Skeletal muscle satellite cell (primary cell): ENCODE data around the gene C1orf210.

Experiments used
- H3K27me3 ChIP-seq: 2 replicates; pipeline ENCODE4 v1.7.0; 2013; ENCODE audit warnings: low read length; ENCODE audit not compliant: control insufficient read depth, insufficient read depth
- H3K36me3 ChIP-seq: 2 replicates; pipeline ENCODE4 v1.7.0; 2013; ENCODE audit warnings: mild to moderate bottlenecking, control low read depth, low read length; ENCODE audit not compliant: insufficient read depth
- H3K4me1 ChIP-seq: 2 replicates; pipeline ENCODE4 v1.7.0; 2013; ENCODE audit warnings: low read length; ENCODE audit not compliant: control insufficient read depth, insufficient read depth
- H3K4me2 ChIP-seq: 2 replicates; pipeline ENCODE4 v1.7.0; 2013; ENCODE audit warnings: mild to moderate bottlenecking, low read length
- H3K4me3 ChIP-seq: 2 replicates; pipeline ENCODE4 v1.7.0; 2013; ENCODE audit warnings: low read length
- H3K9ac ChIP-seq: 2 replicates; pipeline ENCODE4 v1.7.0; 2013; ENCODE audit warnings: mild to moderate bottlenecking, low read depth, low read length, moderate library complexity
- H3K9me3 ChIP-seq: replicated peaks from 2 replicates; pipeline ENCODE4 v1.7.0; 2013; ENCODE audit warnings: mild to moderate bottlenecking, control low read depth, low read length

The C1orf210 gene

GRCh38 chr1:43288058-43288784 is 2.8 kb upstream of the C1orf210 start:
- Histone ChIP-seq H3K9me3 (no peaks in the 10 kb centered on the region), H3K4me1 (no peaks in the 10 kb centered on the region), H3K9ac (no peak overlapping the region), H3K27me3 (peaks cover 45% of the 10 kb centered on the region), H3K36me3 (no peaks in the 10 kb centered on the region), H3K4me3 (no peak overlapping the region), H3K4me2 (no peak overlapping the region)

DNA sequence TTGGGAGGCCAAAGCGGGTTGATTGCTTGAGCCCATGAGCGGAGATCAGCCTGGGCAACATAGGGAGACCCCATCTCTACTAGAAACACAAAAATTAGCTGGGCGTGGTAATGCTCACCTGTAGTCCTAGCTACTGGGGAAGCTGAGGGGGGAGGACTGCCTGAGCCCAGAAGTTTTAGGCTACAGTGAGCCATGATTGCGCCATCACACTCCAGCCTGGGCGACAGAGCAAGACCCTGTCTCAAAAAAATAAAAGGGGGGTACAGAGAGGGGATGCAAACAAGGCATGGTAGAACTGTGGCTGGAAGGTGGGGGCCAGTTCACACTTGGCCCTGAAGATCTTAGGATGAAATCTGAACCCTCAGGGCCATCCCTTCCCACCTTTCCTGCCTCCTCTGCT is 1.2 kb upstream of the C1orf210 start:
- peaks cover 45% of the 10 kb centered on the region for H3K27me3 ChIP-seq
- H3K4me1 ChIP-seq: no peaks in the 10 kb centered on the region
- H3K4me2 ChIP-seq: no peak overlapping the region
- no peaks in the 10 kb centered on the region for H3K9me3 ChIP-seq
- H3K4me3 ChIP-seq: no peak overlapping the region
- no peaks in the 10 kb centered on the region for H3K36me3 ChIP-seq
- H3K9ac ChIP-seq: no peak overlapping the region

- Histone ChIP-seq H3K9ac (no peak overlapping the region), H3K4me1 (no peaks in the 10 kb centered on the region), H3K9me3 (no peaks in the 10 kb centered on the region), H3K36me3 (no peaks in the 10 kb centered on the region), H3K4me2 (no peak overlapping the region), H3K4me3 (no peak overlapping the region), H3K27me3 (peaks cover 45% of the 10 kb centered on the region)
Measured at GRCh38 chr1:43286115-43286514, 734 bp upstream of the C1orf210 start.

- Histone ChIP-seq H3K9ac (no peak overlapping the region), H3K4me3 (no peak overlapping the region), H3K4me2 (no peak overlapping the region), H3K4me1 (no peaks in the 10 kb centered on the region), H3K9me3 (no peaks in the 10 kb centered on the region), H3K27me3 (peaks cover 50% of the 10 kb centered on the region), H3K36me3 (no peaks in the 10 kb centered on the region)
Measured at GRCh38 chr1:43284546-43285110, 753 bp downstream of the C1orf210 start.

DNA sequence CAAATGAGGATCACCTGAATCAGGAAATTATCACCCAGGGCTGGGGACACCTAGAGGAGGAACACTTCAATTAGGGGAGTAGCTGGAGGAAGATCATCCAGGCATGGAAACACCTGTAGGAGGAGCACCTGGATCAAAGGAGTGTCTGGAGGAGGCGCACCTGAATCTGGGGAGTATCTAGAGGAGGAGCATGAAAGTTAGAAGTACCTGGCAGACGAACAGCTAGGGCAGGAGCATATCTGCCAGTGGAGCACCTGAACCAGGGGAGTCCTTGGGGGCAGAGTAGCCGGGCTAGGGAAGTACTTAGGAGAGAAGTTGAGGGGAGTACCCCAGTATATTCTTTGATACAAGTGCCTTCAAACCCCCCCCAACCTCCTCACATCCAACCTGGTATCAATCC is 1.3 kb downstream of the C1orf210 start:
- Histone ChIP-seq H3K4me1 (no peaks in the 10 kb centered on the region), H3K9ac (no peak overlapping the region), H3K9me3 (no peaks in the 10 kb centered on the region), H3K36me3 (no peaks in the 10 kb centered on the region), H3K4me3 (no peak overlapping the region), H3K27me3 (peaks cover 47% of the 10 kb centered on the region), H3K4me2 (no peak overlapping the region)

DNA sequence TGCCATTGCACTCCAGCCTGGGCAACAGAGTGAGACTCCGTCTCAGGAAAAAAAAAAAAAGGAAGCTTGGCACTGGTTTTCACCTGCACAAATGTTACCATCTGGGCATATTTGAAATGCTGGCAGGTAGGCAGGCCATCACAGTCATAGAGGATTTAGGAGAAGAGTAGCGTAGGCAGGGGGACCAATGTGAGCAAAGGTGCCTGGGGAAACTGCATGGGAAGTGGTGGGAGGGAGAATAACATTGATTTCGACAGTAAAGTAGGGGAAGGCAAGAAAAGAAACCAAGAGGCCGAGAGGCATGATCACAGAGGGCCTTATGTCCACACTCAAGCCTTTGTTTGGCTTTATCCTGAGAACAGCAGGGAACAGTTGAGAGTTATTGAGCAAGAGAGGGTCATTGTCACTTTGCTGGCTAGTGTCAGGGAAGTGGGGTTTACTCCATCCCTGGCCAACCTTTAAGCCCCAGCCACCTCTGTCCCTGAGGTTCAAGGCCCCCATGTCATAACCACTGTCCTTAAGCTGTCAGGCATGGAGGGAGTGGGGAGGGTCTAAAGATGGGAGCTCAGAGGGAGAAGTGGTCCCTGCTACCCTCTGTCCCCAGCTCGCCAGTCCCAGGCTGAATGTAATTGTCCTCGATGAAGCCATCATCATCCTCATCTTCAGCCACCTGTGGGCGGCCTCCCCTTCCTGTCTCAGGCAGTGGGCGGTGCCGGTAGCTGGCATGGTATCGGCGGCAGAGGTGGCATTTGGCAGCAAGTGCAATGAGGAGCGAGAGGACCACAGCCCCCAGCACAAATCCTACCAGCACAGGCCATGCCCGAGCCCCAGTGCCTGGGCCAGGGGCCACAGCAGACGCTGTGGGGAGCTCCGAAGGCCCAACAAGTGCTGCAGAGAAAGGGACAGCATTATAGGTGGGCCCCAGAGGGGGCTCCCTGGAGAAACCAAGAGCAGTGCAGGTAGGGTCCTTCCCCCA is 2.9 kb downstream of the C1orf210 start:
- H3K4me3 ChIP-seq: no peak overlapping the region
- no peaks in the 10 kb centered on the region for H3K36me3 ChIP-seq
- H3K4me2 ChIP-seq: no peak overlapping the region
- H3K27me3 ChIP-seq: peaks cover 35% of the 10 kb centered on the region
- no peaks in the 10 kb centered on the region for H3K9me3 ChIP-seq
- H3K9ac ChIP-seq: no peak overlapping the region
- H3K4me1 ChIP-seq: no peaks in the 10 kb centered on the region

DNA sequence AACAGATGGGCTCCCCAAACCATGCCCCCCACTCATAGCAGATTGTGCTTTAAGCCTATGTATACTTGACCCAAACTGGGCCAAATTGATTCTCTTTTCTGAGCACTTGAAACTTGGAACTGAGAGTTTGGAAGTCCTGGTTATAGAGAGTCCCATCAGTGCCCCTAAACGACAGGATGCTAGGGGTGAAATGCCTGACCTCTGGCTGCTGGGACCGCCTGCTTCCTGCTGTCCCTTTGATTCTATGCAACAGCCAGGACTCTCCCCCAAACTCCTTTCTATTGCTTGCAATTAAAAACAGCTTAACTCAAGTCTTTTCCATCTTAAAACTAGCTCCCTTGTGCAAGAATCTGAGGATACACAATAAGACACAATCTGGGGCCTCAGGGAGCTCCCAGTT is 4.7 kb downstream of the C1orf210 start:
- Histone ChIP-seq H3K9ac (no peak overlapping the region), H3K27me3 (peaks cover 30% of the 10 kb centered on the region), H3K4me2 (no peak overlapping the region), H3K9me3 (no peaks in the 10 kb centered on the region), H3K4me3 (no peak overlapping the region), H3K36me3 (no peaks in the 10 kb centered on the region), H3K4me1 (no peaks in the 10 kb centered on the region)

GRCh38 chr1:43279666-43280065 is 5.7 kb downstream of the C1orf210 start:
- Histone ChIP-seq H3K27me3 (peaks cover 27% of the 10 kb centered on the region), H3K4me3 (no peak overlapping the region), H3K36me3 (no peaks in the 10 kb centered on the region), H3K4me2 (no peak overlapping the region), H3K9ac (no peak overlapping the region), H3K9me3 (no peaks in the 10 kb centered on the region), H3K4me1 (no peaks in the 10 kb centered on the region)

GRCh38 chr1:43279161-43279560 is 6.2 kb downstream of the C1orf210 start:
- H3K4me1 ChIP-seq: no peaks in the 10 kb centered on the region
- H3K36me3 ChIP-seq: no peaks in the 10 kb centered on the region
- H3K4me2 ChIP-seq: no peak overlapping the region

GRCh38 chr1:43277116-43277876 is 8.1 kb downstream of the C1orf210 start:
- H3K9me3 ChIP-seq: no peaks in the 10 kb centered on the region
- H3K9ac ChIP-seq: no peak overlapping the region
- no peak overlapping the region for H3K4me2 ChIP-seq
- no peaks in the 10 kb centered on the region for H3K36me3 ChIP-seq
- H3K4me3 ChIP-seq: no peak overlapping the region
- H3K27me3 ChIP-seq: peaks cover 11% of the 10 kb centered on the region
- no peaks in the 10 kb centered on the region for H3K4me1 ChIP-seq

More at GRCh38 chr1:43279161-43279560, 6.2 kb downstream of the C1orf210 start:
- H3K4me3 ChIP-seq: no peak overlapping the region
- H3K9me3 ChIP-seq: no peaks in the 10 kb centered on the region
- no peak overlapping the region for H3K9ac ChIP-seq
- H3K27me3 ChIP-seq: peaks cover 22% of the 10 kb centered on the region

- Histone ChIP-seq H3K36me3 (no peaks in the 10 kb centered on the region), H3K9me3 (no peaks in the 10 kb centered on the region), H3K9ac (no peak overlapping the region), H3K27me3 (peaks cover 9% of the 10 kb centered on the region), H3K4me2 (no peak overlapping the region), H3K4me1 (no peaks in the 10 kb centered on the region), H3K4me3 (no peak overlapping the region)
Measured at GRCh38 chr1:43276673-43277072, 8.7 kb downstream of the C1orf210 start.
